Activated CD8-positive, alpha-beta T cell treated with anti-CD3 and anti-CD28 coated beads for 36 hours (primary cell): ENCODE measurements around the gene AREL1. TPM values are rescaled to one million over a fixed set of nuclear protein-coding genes. Genes with fewer than 3 reads are reported as not detected.

Experiments
- ATAC-seq: fragments of 200-7000 bp; cut with Tn5 transposase; one replicate; pipeline ENCODE4 v1.10.0; 2021; ENCODE audit warnings: mild to moderate bottlenecking, moderate library complexity
- CTCF ChIA-PET: fragments of 350-600 bp; sonication (Branson Sonifier 250); formaldehyde crosslinking; loops from one replicate; lab custom pipeline; 2021; ENCODE audit warnings: antibody characterized with exemption; lab: Charles Lee
- POLR2A ChIA-PET: fragments of 350-600 bp; sonication (Branson Sonifier 250); formaldehyde crosslinking; loops from one replicate; lab custom pipeline; 2021; ENCODE audit warnings: antibody characterized with exemption; lab: Charles Lee
- DNase-seq: peaks from one replicate; pipeline ENCODE4 v3.0.0-alpha.2; 2020
- H3K27ac Mint-ChIP-seq: one replicate; pipeline ENCODE4 v1.8.0; 2021; ENCODE audit warnings: mild to moderate bottlenecking, mixed read lengths
- H3K27me3 Mint-ChIP-seq: one replicate; pipeline ENCODE4 v1.8.0; 2021; ENCODE audit warnings: mixed read lengths
- H3K36me3 Mint-ChIP-seq: one replicate; pipeline ENCODE4 v1.8.0; 2021; ENCODE audit warnings: low read depth, mixed read lengths
- H3K4me1 Mint-ChIP-seq: one replicate; pipeline ENCODE4 v1.8.0; 2021; ENCODE audit warnings: low read depth, mixed read lengths
- H3K4me3 Mint-ChIP-seq: one replicate; pipeline ENCODE4 v1.8.0; 2021; ENCODE audit warnings: mild to moderate bottlenecking, moderate library complexity, mixed read lengths
- H3K9me3 Mint-ChIP-seq: one replicate; pipeline ENCODE4 v1.8.0; 2021; ENCODE audit warnings: mixed read lengths
- CTCF ChIP-seq: fragments of 200-600 bp; IDR thresholded peaks from one replicate; pipeline ENCODE4 v1.8.0; 2022; ENCODE audit warnings: antibody characterized with exemption, mild to moderate bottlenecking
- intact Hi-C: fragments of 100-400 bp; cut with micrococcal nuclease; formaldehyde crosslinking; loops from one replicate; pipeline ENCODE4 v1.10.0; 2022
- total RNA-seq, 2 experiments: library from RNA; stranded (reverse); gene quantifications; one replicate each; pipeline ENCODE4 v1.2.3, GENCODE V29; 2021

Gene AREL1
- total RNA-seq, 2 experiments from 2014 or later = 26.4 to 28.2 TPM

- TF ChIP-seq CTCF = no peak
- intact Hi-C loops = loop anchor here (5.0 kb wide), 2 partner anchors 51 to 94 kb away; partner anchors contain the start of gene YLPM1
- Mint-ChIP-seq H3K27ac (no peak overlapping the region), H3K9me3 (no peaks in the 10 kb centered on the region), H3K36me3 (peaks cover 13% of the 10 kb centered on the region), H3K27me3 (no peaks in the 10 kb centered on the region), H3K4me3 (peak overlapping the region; percentile 97), H3K4me1 (peaks cover 43% of the 10 kb centered on the region)
- DNase-seq (no peak), ATAC-seq (no peak)
- POLR2A ChIA-PET = interaction anchor here (1.1 to 1.9 kb wide), 2 partner anchors 51 to 93 kb away, joined by 3 to 8 read pairs; partner anchors contain the start of gene YLPM1
- CTCF ChIA-PET = interaction anchor here (0.7 to 2.2 kb wide), 2 partner anchors 52 to 103 kb away, joined by 3 to 9 read pairs; partner anchors contain the start of gene YLPM1
These were observed 1.2 kb downstream of the AREL1 start for GRCh38 chr14:74711651-74712050.

GRCh38 chr14:74710480-74710879 lies 2.4 kb downstream of the AREL1 start:
- DNase-seq = no peak
- ChIA-PET POLR2A (interaction anchor here (0.6 to 1.5 kb wide), 2 partner anchors 11 to 97 kb away, joined by 3 read pairs; no protein-coding TSS in a partner anchor), CTCF (interaction anchor here (0.6 to 1.3 kb wide), 4 partner anchors 98 to 102 kb away, joined by 3 to 4 read pairs (median 3); partner anchors contain the start of gene LTBP2)
- ATAC-seq = no peak
- TF ChIP-seq CTCF = no peak
- peaks cover 47% of the 10 kb centered on the region for H3K4me1 Mint-ChIP-seq
- H3K4me3 Mint-ChIP-seq = no peak overlapping the region
- peaks cover 7% of the 10 kb centered on the region for H3K36me3 Mint-ChIP-seq
- intact Hi-C loops = loop anchor here (5.0 kb wide), 2 partner anchors 52 to 93 kb away; partner anchors contain the start of gene YLPM1
- H3K27me3 Mint-ChIP-seq = no peaks in the 10 kb centered on the region
- no peak overlapping the region for H3K27ac Mint-ChIP-seq
- H3K9me3 Mint-ChIP-seq = no peaks in the 10 kb centered on the region

GRCh38 chr14:74705613-74706500 lies 7.0 kb downstream of the AREL1 start:
- H3K4me3 Mint-ChIP-seq = no peak overlapping the region
- H3K27me3 Mint-ChIP-seq = no peaks in the 10 kb centered on the region
- DNase-seq (no peak), ATAC-seq (no peak)
- intact Hi-C loops = no loop called here
- H3K9me3 Mint-ChIP-seq = peaks cover 6% of the 10 kb centered on the region
- peaks cover 18% of the 10 kb centered on the region for H3K36me3 Mint-ChIP-seq
- peaks cover 40% of the 10 kb centered on the region for H3K4me1 Mint-ChIP-seq
- POLR2A ChIA-PET = interaction anchor here (0.9 to 1.1 kb wide), 2 partner anchors 52 to 54 kb away, joined by 3 to 4 read pairs; no protein-coding TSS in a partner anchor
- no peak for TF ChIP-seq CTCF
- CTCF ChIA-PET = interaction anchor here (0.6 to 2.1 kb wide), 7 partner anchors 9 to 98 kb away, joined by 3 to 6 read pairs (median 3); partner anchors contain the start of gene YLPM1
- no peak overlapping the region for H3K27ac Mint-ChIP-seq

- no peak for ATAC-seq
- no peak for TF ChIP-seq CTCF
- intact Hi-C loops = no loop called here
- Mint-ChIP-seq H3K27me3 (no peaks in the 10 kb centered on the region), H3K36me3 (peaks cover 18% of the 10 kb centered on the region), H3K27ac (no peak overlapping the region), H3K9me3 (peaks cover 6% of the 10 kb centered on the region), H3K4me1 (peaks cover 30% of the 10 kb centered on the region), H3K4me3 (no peak overlapping the region)
- POLR2A ChIA-PET = no interaction called here
- no peak for DNase-seq
- CTCF ChIA-PET = interaction anchor here (1.1 kb wide), 1 partner anchor 92 kb away, joined by 4 read pairs; the partner anchor contains the start of gene LTBP2
These were observed 8.2 kb downstream of the AREL1 start for GRCh38 chr14:74704656-74705055.
